SK-N-SH treated with all-trans-retinoic acid at 6 μM for 48 hours (cell line): ENCODE results near the gene FNDC3A.

Experiments
- ARNTL ChIP-seq: fragments of 450-650 bp; formaldehyde crosslinking; IDR thresholded peaks from 2 replicates; pipeline ENCODE4 v1.5.0; 2020; ENCODE audit warnings: low read depth, mild to moderate bottlenecking, moderate library complexity, borderline replicate concordance
- CREB5 ChIP-seq: fragments of 250-450 bp; sonication (Bioruptor Pico); IDR thresholded peaks from 2 replicates; pipeline ENCODE4 v1.5.1; 2020; ENCODE audit warnings: low read depth, mild to moderate bottlenecking, moderate library complexity
- ESRRG ChIP-seq: fragments of 250-450 bp; sonication (Bioruptor Pico); IDR thresholded peaks from 2 replicates; pipeline ENCODE4 v1.6.1; 2021; ENCODE audit warnings: mild to moderate bottlenecking
- ISL1 ChIP-seq: fragments of 250-450 bp; sonication (Bioruptor Pico); IDR thresholded peaks from 2 replicates; pipeline ENCODE4 v2.1.2; 2022; ENCODE audit warnings: mild to moderate bottlenecking, moderate library complexity
- PATZ1 ChIP-seq: fragments of 250-450 bp; sonication (Bioruptor Pico); IDR thresholded peaks from 2 replicates; pipeline ENCODE4 v1.8.0; 2020; ENCODE audit warnings: mild to moderate bottlenecking, moderate library complexity, borderline replicate concordance
- PPARA ChIP-seq: fragments of 250-450 bp; sonication (Bioruptor Pico); IDR thresholded peaks from 2 replicates; pipeline ENCODE4 v1.5.0; 2020; ENCODE audit warnings: mild to moderate bottlenecking, borderline replicate concordance
- TOX ChIP-seq: fragments of 250-450 bp; sonication (Bioruptor Pico); IDR thresholded peaks from 2 replicates; pipeline ENCODE4 v1.8.0; 2021; ENCODE audit warnings: mild to moderate bottlenecking, moderate library complexity, borderline replicate concordance
- ZFP3 ChIP-seq: fragments of 250-450 bp; sonication (Bioruptor Pico); IDR thresholded peaks from 2 replicates; pipeline ENCODE4 v1.5.0; 2020; ENCODE audit warnings: mild to moderate bottlenecking, moderate library complexity
- ZFP30 ChIP-seq: fragments of 450-650 bp; formaldehyde crosslinking; IDR thresholded peaks from 2 replicates; pipeline ENCODE4 v1.5.0; 2022; ENCODE audit warnings: mild to moderate bottlenecking, moderate library complexity
- ZNF565 ChIP-seq: fragments of 450-650 bp; formaldehyde crosslinking; conservative IDR thresholded peaks from 2 replicates; pipeline ENCODE4 v1.5.0; 2020; ENCODE audit warnings: low read depth, mild to moderate bottlenecking, moderate library complexity

GRCh38 chr13:49044008-49044407 lies 68.3 kb downstream of the FNDC3A start:
- TF ChIP-seq ZFP3 (no peak), ISL1 (no peak), ESRRG (no peak), PPARA (CRISPR knock-in tag) (no peak), CREB5 (CRISPR knock-in tag) (no peak), ZNF565 (CRISPR knock-in tag) (no peak), PATZ1 (CRISPR knock-in tag) (no peak), ZFP30 (no peak), TOX (CRISPR knock-in tag) (no peak), ARNTL (no peak)
